ENCODE results near the gene FGD6.

GRCh38 chr12:95118788-95119179 is 98.5 kb downstream of the FGD6 start:
- TF ChIP-seq CTCF (conservative IDR thresholded peaks at IDR 0.05; ENCODE audit: low read depth, low read length): no peak
- TF ChIP-seq EZH2 (IDR thresholded peaks at IDR 0.05; ENCODE audit: low read length, unreplicated experiment): no peak
